Measurements from ENCODE around the gene HTT.
"Not testable (repeated sequence)": the region's sequence is repeated elsewhere in the genome, so short reads cannot be mapped to it uniquely, and the experiment has no call there.

The HTT gene

DNA sequence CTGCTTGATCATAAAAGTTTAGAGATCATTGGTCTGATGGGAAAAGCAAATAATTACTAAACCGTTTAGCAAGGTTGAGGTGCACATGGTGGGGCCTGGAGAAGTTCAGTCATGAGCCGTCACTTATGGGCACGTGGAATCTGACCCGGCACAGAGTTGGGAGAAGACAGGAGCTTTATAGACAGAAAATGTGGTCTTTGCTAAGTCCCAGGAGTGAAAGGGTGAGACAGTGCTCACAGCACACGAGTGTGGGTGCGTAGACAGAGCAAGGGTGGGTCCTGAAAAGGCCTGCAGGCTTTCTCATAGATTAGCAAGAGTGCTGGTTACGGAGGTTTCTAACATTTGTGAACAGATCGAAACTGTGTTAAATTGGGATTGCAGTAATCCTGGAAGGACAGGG is 43.8 kb downstream of the HTT start:
- no peak for DNase-seq (ENCODE audit: low read depth in 1 of 2, low spot score in 1 of 2)

GRCh38 chr4:3119464-3119863 is 45.0 kb downstream of the HTT start:
- DNase-seq (ENCODE audit: low read depth in 1 of 2, low spot score in 1 of 2) = no peak

DNA sequence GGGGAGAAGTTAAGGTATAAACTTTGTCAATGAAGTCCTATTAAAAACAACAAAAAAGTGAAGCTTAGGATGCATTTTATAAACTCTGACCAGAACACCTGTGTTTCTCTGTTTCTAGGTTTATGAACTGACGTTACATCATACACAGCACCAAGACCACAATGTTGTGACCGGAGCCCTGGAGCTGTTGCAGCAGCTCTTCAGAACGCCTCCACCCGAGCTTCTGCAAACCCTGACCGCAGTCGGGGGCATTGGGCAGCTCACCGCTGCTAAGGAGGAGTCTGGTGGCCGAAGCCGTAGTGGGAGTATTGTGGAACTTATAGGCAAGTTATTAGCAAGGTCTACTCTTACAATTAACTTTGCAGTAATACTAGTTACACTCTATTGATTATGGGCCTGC is 46.6 kb downstream of the HTT start:
- no peak for DNase-seq (ENCODE audit: low read depth in 1 of 2, low spot score in 1 of 2)

DNA sequence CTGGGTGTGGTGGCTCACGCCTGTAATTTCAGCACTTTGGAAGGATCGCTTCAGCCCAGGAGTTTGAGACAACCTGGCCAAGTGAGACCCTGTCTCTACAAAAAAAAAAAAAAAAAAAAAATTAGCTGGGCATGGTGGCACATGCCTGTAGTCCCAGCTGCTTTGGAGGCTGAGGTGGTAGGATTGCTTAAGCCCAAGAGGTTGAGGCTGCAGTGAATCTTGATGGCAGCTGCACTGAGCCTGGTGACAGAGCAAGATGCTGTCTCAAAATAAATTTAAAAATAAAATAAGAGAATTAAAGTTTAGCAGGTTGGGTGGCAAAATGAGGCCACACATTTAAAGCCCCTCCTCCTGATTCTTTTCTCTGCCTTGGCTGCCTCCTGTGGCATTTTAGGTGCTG is 47.1 kb downstream of the HTT start:
- DNase-seq (ENCODE audit: low read depth in 1 of 2, low spot score in 1 of 2) = no peak

GRCh38 chr4:3122081-3122563 is 47.6 kb downstream of the HTT start:
- DNase-seq (ENCODE audit: low read depth in 1 of 2, low spot score in 1 of 2) = peak in 1 of 2 donors; percentile 2

GRCh38 chr4:3123181-3123671 is 48.7 kb downstream of the HTT start:
- DNase-seq (ENCODE audit: low read depth in 1 of 2, low spot score in 1 of 2) = no peak

DNA sequence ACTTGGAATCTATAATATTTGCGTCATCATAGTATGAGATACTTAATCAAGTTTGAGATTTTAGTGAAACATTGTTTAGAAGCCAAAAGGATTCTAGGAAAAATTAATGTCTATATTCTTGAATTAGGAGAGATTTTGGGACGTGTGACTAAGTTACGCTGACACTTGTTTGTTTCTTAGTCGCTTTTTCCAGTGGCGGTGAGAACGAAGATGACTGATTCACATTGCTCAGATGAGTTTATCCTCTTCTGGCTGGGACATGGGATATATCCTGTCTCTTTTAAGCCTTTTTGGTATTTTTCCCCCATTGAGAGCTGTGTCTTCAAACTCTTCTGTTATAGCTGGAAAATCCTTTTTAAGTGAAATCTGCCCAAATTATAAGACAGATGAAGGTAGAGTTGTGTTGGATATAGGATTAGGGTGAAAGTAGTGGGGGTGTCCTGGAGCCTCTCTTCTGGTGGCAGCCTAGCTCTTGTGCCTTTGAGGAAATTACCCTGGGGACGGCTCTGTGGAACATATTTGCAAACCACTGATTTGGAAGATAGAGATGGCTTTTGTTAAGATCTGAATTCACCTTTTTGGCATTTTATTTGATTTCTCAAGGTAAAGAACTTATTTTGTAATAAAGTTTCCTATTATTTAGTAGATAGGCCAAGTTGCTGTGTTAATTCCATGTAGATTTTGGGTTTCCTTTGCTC is 49.7 kb downstream of the HTT start:
- DNase-seq (ENCODE audit: low read depth in 1 of 2, low spot score in 1 of 2) = no peak

GRCh38 chr4:3127112-3127511 is 52.6 kb downstream of the HTT start:
- no peak for DNase-seq (ENCODE audit: low read depth in 1 of 2, low spot score in 1 of 2)

- DNase-seq (ENCODE audit: low read depth in 1 of 2, low spot score in 1 of 2) = no peak
Observed at GRCh38 chr4:3128058-3128457, 53.6 kb downstream of the HTT start.

DNA sequence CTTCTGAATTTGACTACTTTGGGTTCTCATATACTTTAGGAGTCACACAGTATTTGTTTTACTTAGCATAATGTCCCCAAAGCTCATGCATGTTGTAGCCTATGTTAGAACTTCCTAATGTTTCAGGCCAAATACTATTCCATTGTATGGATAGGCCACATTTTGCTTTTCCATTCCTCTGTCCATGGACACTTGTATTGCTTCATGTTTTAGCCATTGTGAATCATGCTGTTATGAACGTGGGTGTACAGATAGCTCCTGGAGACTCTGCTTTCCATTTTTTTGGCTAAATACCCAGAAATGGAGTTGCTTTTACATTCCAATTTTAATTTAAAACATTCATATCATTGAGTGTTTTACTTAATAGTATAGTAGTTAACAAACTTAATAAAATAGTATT is 54.5 kb downstream of the HTT start:
- DNase-seq (ENCODE audit: low read depth in 1 of 2, low spot score in 1 of 2) = no peak

- DNase-seq (ENCODE audit: low read depth in 1 of 2, low spot score in 1 of 2) = no peak
Observed at GRCh38 chr4:3130201-3130600, 55.7 kb downstream of the HTT start.

- DNase-seq (ENCODE audit: low read depth in 1 of 2, low spot score in 1 of 2) = no peak
Observed at GRCh38 chr4:3130826-3131225, 56.3 kb downstream of the HTT start.

DNA sequence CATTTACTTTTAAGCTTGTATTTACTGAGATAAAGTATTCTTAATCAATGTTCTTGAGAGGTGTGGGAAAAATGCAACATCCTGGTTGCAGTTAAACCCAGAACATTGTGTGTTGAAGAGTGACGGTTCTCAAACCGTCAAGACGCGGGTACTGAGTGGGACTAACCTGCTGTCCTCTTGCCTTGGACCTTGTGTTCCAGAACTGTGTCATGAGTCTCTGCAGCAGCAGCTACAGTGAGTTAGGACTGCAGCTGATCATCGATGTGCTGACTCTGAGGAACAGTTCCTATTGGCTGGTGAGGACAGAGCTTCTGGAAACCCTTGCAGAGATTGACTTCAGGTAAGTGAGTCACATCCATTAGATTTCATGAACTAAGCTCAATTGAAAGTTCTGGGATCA is 59.7 kb downstream of the HTT start:
- no peak for DNase-seq (ENCODE audit: low read depth in 1 of 2, low spot score in 1 of 2)

DNA sequence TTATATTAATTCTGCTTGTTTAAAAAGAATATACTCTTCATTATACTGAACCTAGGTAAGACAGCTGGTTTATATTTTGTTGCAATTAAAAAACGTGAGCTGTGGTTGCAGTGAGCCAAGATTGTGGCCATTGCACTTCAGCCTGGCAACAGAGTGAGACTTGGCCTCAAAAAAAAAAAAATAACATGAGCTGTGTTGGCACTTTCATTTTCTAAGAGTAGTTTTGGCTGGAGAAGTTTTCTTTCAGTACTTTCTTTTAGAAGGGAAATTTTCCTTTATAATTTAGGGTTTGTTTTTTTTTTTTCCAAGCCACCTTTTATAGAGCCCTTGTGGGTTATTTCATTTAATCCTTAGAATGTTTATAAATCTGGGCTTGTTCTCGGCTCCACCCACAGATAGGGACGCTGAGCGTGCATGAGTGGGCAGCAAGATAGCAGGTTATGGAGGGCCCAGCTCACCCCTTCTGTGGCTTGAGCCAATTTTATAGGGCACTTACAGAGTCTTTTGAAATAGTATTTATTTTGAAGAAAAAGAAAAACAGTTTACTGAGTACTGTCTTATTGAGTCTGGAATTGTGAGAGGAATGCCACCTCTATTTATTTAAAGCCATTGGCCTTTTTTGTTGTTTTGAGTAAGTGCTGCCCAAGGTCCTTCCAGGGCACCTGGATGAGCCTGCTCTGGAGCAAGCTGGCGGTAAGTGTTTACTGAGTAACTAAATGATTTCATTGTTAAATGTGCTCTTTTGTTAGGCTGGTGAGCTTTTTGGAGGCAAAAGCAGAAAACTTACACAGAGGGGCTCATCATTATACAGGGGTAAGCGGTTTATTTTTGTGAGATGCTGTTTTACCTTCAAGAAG is 60.9 kb downstream of the HTT start:
- no peak for DNase-seq (ENCODE audit: low read depth in 1 of 2, low spot score in 1 of 2)

- no peak for DNase-seq (ENCODE audit: low read depth in 1 of 2, low spot score in 1 of 2)
Observed at GRCh38 chr4:3136454-3136853, 62.0 kb downstream of the HTT start.

DNA sequence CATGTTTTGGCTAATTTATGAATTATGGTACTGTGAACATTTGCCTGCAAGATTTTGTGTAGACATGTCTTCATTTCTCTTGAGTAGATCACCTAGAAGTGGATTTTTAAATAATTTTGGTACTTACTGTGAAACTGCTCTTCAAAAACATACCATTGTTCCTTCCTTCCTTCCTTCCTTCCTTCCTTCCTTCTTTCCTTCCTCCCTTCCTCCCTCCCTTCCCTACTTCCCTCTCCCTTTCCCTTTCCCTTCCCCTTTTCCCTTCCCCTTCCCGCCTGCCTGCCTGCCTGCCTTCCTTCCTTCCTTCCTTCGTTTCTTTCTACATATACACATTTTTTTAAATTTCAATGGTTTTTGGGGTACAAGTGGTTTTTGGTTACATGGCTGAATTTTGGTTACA is 63.4 kb downstream of the HTT start:
- DNase-seq (ENCODE audit: low read depth in 1 of 2, low spot score in 1 of 2) = no peak

GRCh38 chr4:3145234-3145924 is 70.9 kb downstream of the HTT start:
- no peak for DNase-seq (ENCODE audit: low read depth in 1 of 2, low spot score in 1 of 2)

GRCh38 chr4:3148926-3149325 is 74.4 kb downstream of the HTT start:
- DNase-seq (ENCODE audit: low read depth in 1 of 2, low spot score in 1 of 2) = no peak

DNA sequence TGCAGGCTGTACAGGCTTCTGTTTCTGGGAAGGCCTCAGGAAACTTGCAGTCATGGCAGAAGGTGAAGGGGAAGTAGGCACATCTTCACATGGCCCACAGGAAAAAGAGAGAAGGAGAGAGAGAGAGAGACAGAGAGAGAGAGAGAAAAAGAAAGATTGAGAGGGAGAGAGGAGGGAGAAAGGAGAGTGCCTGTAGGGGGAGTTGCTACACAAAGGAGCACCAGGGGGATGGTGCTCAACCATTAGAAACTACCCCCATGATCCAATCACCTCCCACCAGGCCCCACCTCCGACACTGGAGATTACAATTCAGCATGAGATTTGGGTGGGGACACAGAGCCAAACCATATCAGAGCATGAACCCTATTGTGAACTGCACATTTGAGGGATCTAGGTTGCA is 76.8 kb downstream of the HTT start:
- DNase-seq (ENCODE audit: low read depth in 1 of 2, low spot score in 1 of 2) = not testable (repeated sequence)

- no peak for DNase-seq (ENCODE audit: low read depth in 1 of 2, low spot score in 1 of 2)
Observed at GRCh38 chr4:3157366-3157765, 82.9 kb downstream of the HTT start.

DNA sequence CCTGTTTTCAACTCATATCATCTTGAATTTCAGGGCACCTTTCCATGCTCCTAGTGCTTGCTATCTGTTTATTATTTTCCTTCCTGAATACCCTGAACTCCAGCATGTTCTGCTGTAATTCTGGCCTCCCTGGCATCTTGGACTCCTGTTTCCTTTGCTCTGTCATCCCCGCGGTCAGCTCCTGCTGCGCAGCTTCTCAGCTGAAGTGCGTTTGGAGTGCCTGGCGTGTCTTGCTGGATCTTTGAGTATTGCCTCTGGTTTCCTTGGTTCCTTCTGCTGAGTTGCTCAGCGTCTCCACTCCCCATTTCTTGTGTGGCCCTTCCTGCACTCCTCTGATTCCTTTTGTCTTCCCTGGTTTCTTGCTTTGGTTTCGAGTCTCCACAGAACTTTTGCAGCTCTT is 84.4 kb downstream of the HTT start:
- no peak for DNase-seq (ENCODE audit: low read depth in 1 of 2, low spot score in 1 of 2)

- DNase-seq (ENCODE audit: low read depth in 1 of 2, low spot score in 1 of 2) = no peak
Observed at GRCh38 chr4:3160438-3160837, 86.0 kb downstream of the HTT start.

Data from stimulated activated CD4-positive, alpha-beta T cell treated with anti-CD3 and anti-CD28 coated beads, Interleukin-15, amount 100 ng/mL, for 1 hour (primary cell).